GM12878 (cell line): ENCODE results near the gene OTOA.

Source experiments
- JUNB ChIP-seq: IDR thresholded peaks from 2 replicates; pipeline ENCODE4 v1.6.1; 2016; ENCODE audit warnings: antibody characterized with exemption, mild to moderate bottlenecking
- POLR2A ChIP-seq: IDR thresholded peaks from 2 replicates; pipeline ENCODE4 v1.6.1; 2011; ENCODE audit warnings: low read depth, mild to moderate bottlenecking, low read length
- POLR2AphosphoS5 ChIP-seq: IDR thresholded peaks from 2 replicates; pipeline ENCODE4 v1.6.1; 2011; ENCODE audit warnings: mild to moderate bottlenecking, low read length, inconsistent platforms
- STAT3 ChIP-seq: IDR thresholded peaks from 2 replicates; pipeline ENCODE4 v1.6.1; 2011; ENCODE audit warnings: low read depth, low read length, improper control_type of control experiment
- TAF1 ChIP-seq: IDR thresholded peaks from 2 replicates; pipeline ENCODE4 v1.6.1; 2011; ENCODE audit warnings: mild to moderate bottlenecking, low read depth, low read length, borderline replicate concordance
- TF ChIP-seq, protein P1 (sequence below): IDR thresholded peaks from 2 replicates; pipeline ENCODE4 v1.6.1; 2012; ENCODE audit warnings: low read depth, low read length, improper control_type of control experiment
- TF ChIP-seq, protein P2 (sequence below), 3 experiments: IDR thresholded peaks in 2 of 3; conservative IDR thresholded peaks in 1 of 3; 2 replicates each; pipeline ENCODE4 v1.5.1; 2011; ENCODE audit warnings: low read depth in 3 of 3, low read length in 3 of 3, mild to moderate bottlenecking in 3 of 3, control low read depth in 2 of 3, moderate library complexity in 2 of 3, inconsistent platforms in 1 of 3, mixed read lengths in 1 of 3; ENCODE audit not compliant: control insufficient read depth in 2 of 3, insufficient read depth in 1 of 3; ENCODE audit errors: extremely low read depth in 1 of 3
- TF ChIP-seq, protein P3 (sequence below): IDR thresholded peaks from 2 replicates; pipeline ENCODE4 v1.6.1; 2012; ENCODE audit warnings: low read length, inconsistent platforms

DNA sequence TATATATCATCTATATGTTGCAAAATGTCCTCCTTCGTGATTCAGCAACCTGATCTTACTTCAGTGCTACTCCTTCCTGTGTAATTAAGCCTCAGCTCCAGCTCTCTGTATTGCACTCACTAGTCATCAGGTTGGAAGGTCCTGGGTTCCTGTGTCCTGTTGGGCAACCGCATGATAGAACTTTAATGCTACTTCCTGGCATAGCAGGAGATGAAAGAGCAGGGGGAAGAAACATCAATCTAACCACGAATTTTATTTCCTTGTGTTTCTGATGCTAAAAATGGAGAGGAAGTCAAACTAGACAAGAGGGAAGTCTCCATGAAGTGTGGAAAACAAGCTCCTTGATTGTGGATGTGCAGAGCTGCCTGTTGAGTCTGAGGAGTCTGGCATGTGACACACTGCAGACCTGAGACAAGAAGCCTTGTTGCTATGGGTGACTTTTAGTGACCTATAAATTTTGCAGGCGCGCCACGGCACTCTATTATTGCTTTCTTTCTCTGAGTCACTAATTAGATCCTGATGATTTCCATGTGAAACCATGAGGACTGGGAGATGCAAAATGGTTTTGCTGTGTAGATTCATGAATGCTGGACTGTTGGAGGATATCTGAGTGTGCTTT, 37.0 kb upstream of the OTOA start:
- TF ChIP-seq JUNB = no peak
- TF ChIP-seq, protein P1, sequence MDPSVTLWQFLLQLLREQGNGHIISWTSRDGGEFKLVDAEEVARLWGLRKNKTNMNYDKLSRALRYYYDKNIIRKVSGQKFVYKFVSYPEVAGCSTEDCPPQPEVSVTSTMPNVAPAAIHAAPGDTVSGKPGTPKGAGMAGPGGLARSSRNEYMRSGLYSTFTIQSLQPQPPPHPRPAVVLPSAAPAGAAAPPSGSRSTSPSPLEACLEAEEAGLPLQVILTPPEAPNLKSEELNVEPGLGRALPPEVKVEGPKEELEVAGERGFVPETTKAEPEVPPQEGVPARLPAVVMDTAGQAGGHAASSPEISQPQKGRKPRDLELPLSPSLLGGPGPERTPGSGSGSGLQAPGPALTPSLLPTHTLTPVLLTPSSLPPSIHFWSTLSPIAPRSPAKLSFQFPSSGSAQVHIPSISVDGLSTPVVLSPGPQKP = no peak
- TF ChIP-seq STAT3 = no peak
- TF ChIP-seq TAF1 = no peak
- TF ChIP-seq POLR2A = no peak
- TF ChIP-seq, protein P2, sequence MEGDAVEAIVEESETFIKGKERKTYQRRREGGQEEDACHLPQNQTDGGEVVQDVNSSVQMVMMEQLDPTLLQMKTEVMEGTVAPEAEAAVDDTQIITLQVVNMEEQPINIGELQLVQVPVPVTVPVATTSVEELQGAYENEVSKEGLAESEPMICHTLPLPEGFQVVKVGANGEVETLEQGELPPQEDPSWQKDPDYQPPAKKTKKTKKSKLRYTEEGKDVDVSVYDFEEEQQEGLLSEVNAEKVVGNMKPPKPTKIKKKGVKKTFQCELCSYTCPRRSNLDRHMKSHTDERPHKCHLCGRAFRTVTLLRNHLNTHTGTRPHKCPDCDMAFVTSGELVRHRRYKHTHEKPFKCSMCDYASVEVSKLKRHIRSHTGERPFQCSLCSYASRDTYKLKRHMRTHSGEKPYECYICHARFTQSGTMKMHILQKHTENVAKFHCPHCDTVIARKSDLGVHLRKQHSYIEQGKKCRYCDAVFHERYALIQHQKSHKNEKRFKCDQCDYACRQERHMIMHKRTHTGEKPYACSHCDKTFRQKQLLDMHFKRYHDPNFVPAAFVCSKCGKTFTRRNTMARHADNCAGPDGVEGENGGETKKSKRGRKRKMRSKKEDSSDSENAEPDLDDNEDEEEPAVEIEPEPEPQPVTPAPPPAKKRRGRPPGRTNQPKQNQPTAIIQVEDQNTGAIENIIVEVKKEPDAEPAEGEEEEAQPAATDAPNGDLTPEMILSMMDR (IDR thresholded peaks at IDR 0.05 in 2 of 3, conservative IDR thresholded peaks at IDR 0.05 in 1 of 3; ENCODE audit: control insufficient read depth in 2 of 3, extremely low read depth in 1 of 3, insufficient read depth in 1 of 3, low read depth in 3 of 3, low read length in 3 of 3) = no peak
- TF ChIP-seq POLR2AphosphoS5 = no peak
- TF ChIP-seq, protein P3, sequence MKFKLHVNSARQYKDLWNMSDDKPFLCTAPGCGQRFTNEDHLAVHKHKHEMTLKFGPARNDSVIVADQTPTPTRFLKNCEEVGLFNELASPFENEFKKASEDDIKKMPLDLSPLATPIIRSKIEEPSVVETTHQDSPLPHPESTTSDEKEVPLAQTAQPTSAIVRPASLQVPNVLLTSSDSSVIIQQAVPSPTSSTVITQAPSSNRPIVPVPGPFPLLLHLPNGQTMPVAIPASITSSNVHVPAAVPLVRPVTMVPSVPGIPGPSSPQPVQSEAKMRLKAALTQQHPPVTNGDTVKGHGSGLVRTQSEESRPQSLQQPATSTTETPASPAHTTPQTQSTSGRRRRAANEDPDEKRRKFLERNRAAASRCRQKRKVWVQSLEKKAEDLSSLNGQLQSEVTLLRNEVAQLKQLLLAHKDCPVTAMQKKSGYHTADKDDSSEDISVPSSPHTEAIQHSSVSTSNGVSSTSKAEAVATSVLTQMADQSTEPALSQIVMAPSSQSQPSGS = no peak
